Fibroblast of lung (primary cell): ENCODE measurements around the gene URI1. TPM values are rescaled to one million over a fixed set of nuclear protein-coding genes. Genes with fewer than 3 reads are reported as not detected.

Source experiments
- DNase-seq, 2 donors: peaks; one replicate each; pipeline versions ENCODE4 v3.0.0 to v3.0.0-alpha.2; 2010; ENCODE audit warnings: low read depth in 2 of 2
- H2AFZ ChIP-seq: 2 replicates; pipeline ENCODE4 v1.5.1; 2012; ENCODE audit warnings: low read length, control low read depth, inconsistent platforms
- H3K27ac ChIP-seq: 2 replicates; pipeline ENCODE4 v1.5.1; 2011; ENCODE audit warnings: low read length, control low read depth; ENCODE audit not compliant: insufficient read depth
- H3K27me3 ChIP-seq: 2 replicates; pipeline ENCODE4 v1.5.1; 2011; ENCODE audit warnings: mild to moderate bottlenecking, low read length; ENCODE audit not compliant: control insufficient read depth, insufficient read depth
- H3K36me3 ChIP-seq: 2 replicates; pipeline ENCODE4 v1.5.1; 2011; ENCODE audit warnings: low read length; ENCODE audit not compliant: control insufficient read depth, insufficient read depth
- H3K4me1 ChIP-seq: 2 replicates; pipeline ENCODE4 v1.5.1; 2011; ENCODE audit warnings: low read length; ENCODE audit not compliant: control insufficient read depth, insufficient read depth; ENCODE audit errors: extremely low read depth
- H3K4me2 ChIP-seq: 2 replicates; pipeline ENCODE4 v1.5.1; 2011; ENCODE audit warnings: low read length, control low read depth; ENCODE audit not compliant: insufficient read depth; ENCODE audit errors: extremely low read depth
- H3K4me3 ChIP-seq, 4 experiments: fragments of 200-600 bp in 1 of 4; sonication (generic) in 1 of 4; replicated peaks in 1 of 4; 2 replicates each; pipeline ENCODE4 v1.5.1; 2011 to 2016; ENCODE audit warnings: low read length in 4 of 4, low read depth in 3 of 4, mild to moderate bottlenecking in 3 of 4, control low read depth in 2 of 4, inconsistent platforms in 1 of 4, mixed read lengths in 1 of 4; ENCODE audit not compliant: insufficient read depth in 1 of 4; ENCODE audit errors: control extremely low read depth in 1 of 4
- H3K79me2 ChIP-seq: 2 replicates; pipeline ENCODE4 v1.5.1; 2012; ENCODE audit warnings: mild to moderate bottlenecking, low read length, inconsistent platforms; ENCODE audit not compliant: control insufficient read depth, insufficient read depth
- H3K9ac ChIP-seq: 2 replicates; pipeline ENCODE4 v1.5.1; 2011; ENCODE audit warnings: mild to moderate bottlenecking, low read length, control low read depth; ENCODE audit not compliant: insufficient read depth
- H3K9me3 ChIP-seq: 2 replicates; pipeline ENCODE4 v1.5.1; 2012; ENCODE audit warnings: low read depth, low read length; ENCODE audit not compliant: control insufficient read depth, insufficient read depth
- H4K20me1 ChIP-seq: 2 replicates; pipeline ENCODE4 v1.5.1; 2011; ENCODE audit warnings: low read length; ENCODE audit not compliant: control insufficient read depth, insufficient read depth; ENCODE audit errors: extremely low read depth
- EZH2 ChIP-seq: IDR thresholded peaks from 2 replicates; pipeline ENCODE4 v1.5.1; 2012; ENCODE audit warnings: low read length, control low read depth, mild to moderate bottlenecking; ENCODE audit errors: missing control alignments
- polyA plus RNA-seq, 2 donors: library from polyadenylated mRNA; depleted of rRNA in 1 of 2; stranded (reverse) in 1 of 2; unstranded in 1 of 2; fragments of >200 nt; gene quantifications; 2 replicates each; pipeline ENCODE4 v1.2.1, GENCODE V29; 2011 to 2012; ENCODE audit warnings: missing spikeins in 1 of 2
- total RNA-seq: library from RNA; depleted of rRNA; stranded (reverse); fragments of >200 nt; gene quantifications from 2 replicates; pipeline ENCODE4 v1.2.1, GENCODE V29; 2014
- TF ChIP-seq, protein P1 (sequence below), 2 donors: IDR thresholded peaks in 1 of 2; conservative IDR thresholded peaks in 1 of 2; 1 replicate in 1 of 2; 2 replicates in 1 of 2; pipeline ENCODE4 v1.5.1; 2011 to 2012; ENCODE audit warnings: low read length in 2 of 2, control low read depth in 1 of 2, inconsistent platforms in 1 of 2, low read depth in 1 of 2, mild to moderate bottlenecking in 1 of 2

URI1 gene
- total and polyA plus RNA-seq, 2 donors (not counting 1 experiment from before 2014, with no cell fraction given), result 62.6 to 77.4 TPM

DNA sequence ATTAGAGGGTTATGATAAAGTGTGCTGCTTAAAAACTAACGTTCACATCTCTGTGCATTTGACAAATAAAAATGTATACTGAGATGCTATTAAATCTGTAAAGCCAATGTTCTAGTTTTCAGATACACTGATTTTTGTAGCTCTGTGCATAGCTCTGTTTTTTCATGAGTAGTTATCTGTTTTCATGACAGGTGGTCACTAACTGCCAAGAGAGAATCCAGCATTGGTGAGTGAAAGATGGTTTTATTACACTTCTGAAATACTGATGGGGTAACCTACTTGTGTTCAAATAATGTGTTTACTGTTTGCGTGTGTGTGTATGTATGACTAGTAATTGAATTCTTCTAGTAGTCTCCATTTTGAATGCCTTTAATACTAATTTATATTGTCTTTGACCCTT is 29.0 kb downstream of the URI1 start:
- H3K4me1 ChIP-seq, result peaks cover 4% of the 10 kb centered on the region
- no peaks in the 10 kb centered on the region for H3K9me3 ChIP-seq
- no peaks in the 10 kb centered on the region for H3K27me3 ChIP-seq
- H3K4me2 ChIP-seq, result no peak overlapping the region
- H4K20me1 ChIP-seq, result no peaks in the 10 kb centered on the region
- TF ChIP-seq EZH2, result no peak
- TF ChIP-seq, protein P1, sequence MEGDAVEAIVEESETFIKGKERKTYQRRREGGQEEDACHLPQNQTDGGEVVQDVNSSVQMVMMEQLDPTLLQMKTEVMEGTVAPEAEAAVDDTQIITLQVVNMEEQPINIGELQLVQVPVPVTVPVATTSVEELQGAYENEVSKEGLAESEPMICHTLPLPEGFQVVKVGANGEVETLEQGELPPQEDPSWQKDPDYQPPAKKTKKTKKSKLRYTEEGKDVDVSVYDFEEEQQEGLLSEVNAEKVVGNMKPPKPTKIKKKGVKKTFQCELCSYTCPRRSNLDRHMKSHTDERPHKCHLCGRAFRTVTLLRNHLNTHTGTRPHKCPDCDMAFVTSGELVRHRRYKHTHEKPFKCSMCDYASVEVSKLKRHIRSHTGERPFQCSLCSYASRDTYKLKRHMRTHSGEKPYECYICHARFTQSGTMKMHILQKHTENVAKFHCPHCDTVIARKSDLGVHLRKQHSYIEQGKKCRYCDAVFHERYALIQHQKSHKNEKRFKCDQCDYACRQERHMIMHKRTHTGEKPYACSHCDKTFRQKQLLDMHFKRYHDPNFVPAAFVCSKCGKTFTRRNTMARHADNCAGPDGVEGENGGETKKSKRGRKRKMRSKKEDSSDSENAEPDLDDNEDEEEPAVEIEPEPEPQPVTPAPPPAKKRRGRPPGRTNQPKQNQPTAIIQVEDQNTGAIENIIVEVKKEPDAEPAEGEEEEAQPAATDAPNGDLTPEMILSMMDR (conservative IDR thresholded peaks at IDR 0.05 in 1 of 2, IDR thresholded peaks at IDR 0.05 in 1 of 2; ENCODE audit: low read depth in 1 of 2, low read length in 2 of 2), result no peak
- no peak overlapping the region for H3K4me3 ChIP-seq
- no peak for DNase-seq
- no peak overlapping the region for H3K9ac ChIP-seq
- no peaks in the 10 kb centered on the region for H3K36me3 ChIP-seq
- no peak overlapping the region for H3K27ac ChIP-seq
- H3K79me2 ChIP-seq, result peaks cover 51% of the 10 kb centered on the region
- no peak overlapping the region for H2AFZ ChIP-seq

DNA sequence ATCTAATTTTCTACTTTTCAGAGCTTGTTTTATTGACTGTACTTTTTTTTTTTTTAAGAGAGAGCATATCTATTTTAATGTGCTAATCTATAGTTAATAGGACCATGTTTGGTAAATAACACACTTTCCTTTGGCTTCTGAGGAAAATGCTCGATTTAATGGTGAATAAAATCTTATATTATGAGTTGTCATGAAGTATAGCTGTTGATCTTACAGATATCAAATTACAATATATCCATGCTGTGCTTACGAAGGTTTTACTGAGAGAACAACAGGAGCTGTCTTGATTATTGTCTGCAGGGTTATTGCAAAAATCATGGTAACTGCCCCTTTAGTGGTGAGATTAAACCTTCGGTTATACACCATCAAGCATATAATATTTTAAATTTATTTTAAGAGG is 29.6 kb downstream of the URI1 start:
- Histone ChIP-seq H3K9me3 (no peaks in the 10 kb centered on the region), H2AFZ (no peak overlapping the region), H4K20me1 (no peaks in the 10 kb centered on the region), H3K79me2 (peaks cover 54% of the 10 kb centered on the region), H3K4me3 (no peak overlapping the region), H3K36me3 (no peaks in the 10 kb centered on the region), H3K27ac (no peak overlapping the region), H3K4me2 (no peak overlapping the region), H3K27me3 (no peaks in the 10 kb centered on the region), H3K9ac (no peak overlapping the region), H3K4me1 (peaks cover 2% of the 10 kb centered on the region)
- no peak for DNase-seq
- no peak for TF ChIP-seq EZH2
- TF ChIP-seq, protein P1 (conservative IDR thresholded peaks at IDR 0.05 in 1 of 2, IDR thresholded peaks at IDR 0.05 in 1 of 2; ENCODE audit: low read depth in 1 of 2, low read length in 2 of 2), result no peak

DNA sequence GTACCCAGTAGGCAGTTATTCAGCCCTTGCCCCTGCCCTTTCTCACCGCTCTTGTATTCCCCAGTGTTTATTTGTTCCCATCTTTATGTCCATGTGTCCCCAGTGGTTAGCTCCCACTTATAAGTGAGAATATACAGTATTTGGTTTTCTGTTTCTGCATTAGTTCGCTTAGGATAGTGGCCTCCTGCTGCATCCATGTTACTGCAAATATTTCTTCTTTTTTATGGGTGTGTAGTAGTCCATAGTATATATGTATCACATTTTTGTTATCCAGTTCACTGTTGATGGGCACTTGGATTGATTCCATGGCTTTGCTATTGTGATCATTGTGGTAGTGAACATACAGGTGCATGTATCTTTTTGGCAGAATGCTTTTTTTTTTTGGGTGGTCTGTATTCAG is 32.7 kb downstream of the URI1 start:
- H3K4me2 ChIP-seq, result no peak overlapping the region
- H3K4me1 ChIP-seq, result no peaks in the 10 kb centered on the region
- no peaks in the 10 kb centered on the region for H3K9me3 ChIP-seq
- no peak overlapping the region for H3K9ac ChIP-seq
- H3K4me3 ChIP-seq, result no peak overlapping the region
- H2AFZ ChIP-seq, result no peak overlapping the region
- no peaks in the 10 kb centered on the region for H3K36me3 ChIP-seq
- no peak for DNase-seq
- no peak overlapping the region for H3K27ac ChIP-seq
- H3K27me3 ChIP-seq, result no peaks in the 10 kb centered on the region
- H3K79me2 ChIP-seq, result peaks cover 36% of the 10 kb centered on the region
- no peak for TF ChIP-seq EZH2
- TF ChIP-seq, protein P1 (conservative IDR thresholded peaks at IDR 0.05 in 1 of 2, IDR thresholded peaks at IDR 0.05 in 1 of 2; ENCODE audit: low read depth in 1 of 2, low read length in 2 of 2), result no peak
- no peaks in the 10 kb centered on the region for H4K20me1 ChIP-seq
